Heart left ventricle (tissue), 16 donors: Measurements from ENCODE around the gene MORN5. TPM values are rescaled to one million over a fixed set of nuclear protein-coding genes. Genes with fewer than 3 reads are reported as not detected.

ENCODE experiments used
- ATAC-seq, 4 donors: fragments of 200-7000 bp; cut with Tn5 transposase; one replicate each; pipeline ENCODE4 v1.9.1; 2020 to 2022; ENCODE audit warnings: moderate library complexity in 4 of 4, mild to moderate bottlenecking in 3 of 4, moderate number of reproducible peaks in 1 of 4
- DNase-seq, 5 donors: peaks; one replicate each; pipeline ENCODE4 v3.0.0-alpha.2; 2020
- H3K27ac ChIP-seq, 12 donors: fragments of 200-600 bp; sonication (generic) in 4 of 12; one replicate each; pipeline versions ENCODE4 v1.5.0 to v1.8.0; 2016 to 2022; ENCODE audit warnings: mild to moderate bottlenecking in 2 of 12
- H3K27me3 ChIP-seq, 9 donors: fragments of 200-600 bp; sonication (generic) in 2 of 9; one replicate each; pipeline versions ENCODE4 v1.5.1 to v1.8.0; 2016 to 2022; ENCODE audit warnings: mild to moderate bottlenecking in 3 of 9
- H3K36me3 ChIP-seq, 9 donors: fragments of 200-600 bp; sonication (generic) in 2 of 9; one replicate each; pipeline versions ENCODE4 v1.5.0 to v1.8.0; 2018 to 2022; ENCODE audit warnings: mild to moderate bottlenecking in 2 of 9
- H3K4me1 ChIP-seq, 12 donors: fragments of 200-600 bp; sonication (generic) in 4 of 12; one replicate each; pipeline versions ENCODE4 v1.5.0 to v1.8.0; 2016 to 2022; ENCODE audit warnings: mild to moderate bottlenecking in 3 of 12
- H3K4me3 ChIP-seq, 12 donors: fragments of 200-600 bp; sonication (generic) in 4 of 12; one replicate each; pipeline versions ENCODE4 v1.5.0 to v1.8.0; 2017 to 2022; ENCODE audit warnings: mild to moderate bottlenecking in 9 of 12, moderate library complexity in 4 of 12
- H3K9me3 ChIP-seq, 12 donors: fragments of 200-600 bp; sonication (generic) in 4 of 12; one replicate each; pipeline versions ENCODE4 v1.5.0 to v1.8.0; 2016 to 2022; ENCODE audit warnings: mild to moderate bottlenecking in 1 of 12
- CTCF ChIP-seq, 12 donors: fragments of 200-600 bp; sonication (generic) in 4 of 12; IDR thresholded peaks; one replicate each; pipeline versions ENCODE4 v1.5.0 to v1.8.0; 2018 to 2022; ENCODE audit warnings: antibody characterized with exemption in 12 of 12, mild to moderate bottlenecking in 5 of 12
- POLR2A ChIP-seq, 2 donors: fragments of 450-650 bp; IDR thresholded peaks; one replicate each; pipeline ENCODE4 v1.6.1; 2017; ENCODE audit warnings: antibody characterized with exemption in 2 of 2, mild to moderate bottlenecking in 2 of 2, moderate library complexity in 2 of 2
- WGBS, 4 donors: extraction: QIAGEN DNeasy Blood & Tissue Kit in 2 of 4; methylation state at CpG; one replicate each; pipeline versions ENCODE4 v1.1.5 to v1.1.7; 2013 to 2018; 5-methylcytosine and 5-hydroxymethylcytosine counted together
- intact Hi-C, 10 donors: fragments of 100-400 bp; cut with DNase I; formaldehyde crosslinking; loops; one replicate each; pipeline versions ENCODE4 v1.11.1 to v1.14.2; 2022
- long read RNA-seq, 3 donors: library from polyadenylated mRNA; unstranded; transcript quantifications; one replicate each; pipeline ENCODE4 v2.0.0, GENCODE V29; 2020 to 2021
- polyA plus RNA-seq, 2 donors: library from polyadenylated mRNA; stranded (reverse); fragments of 200-250 nt; gene quantifications; one replicate each; pipeline ENCODE4 v1.2.3, GENCODE V29; 2013
- total RNA-seq, 9 donors: library from RNA; depleted of rRNA in 2 of 9; stranded (reverse); fragments of >200 nt in 2 of 9; fragmentation: NEBNext Ultra II Directional in 3 of 9; extraction: Animal tissue kit (Norgen Biotek cat#: 25700) in 3 of 9; gene quantifications; one replicate each; pipeline versions ENCODE4 v1.1.0 to v1.2.4, GENCODE V29; 2016 to 2023
- donor health status: ischemic (EF 13 %, LVEDD 7.1; RV severe dilation, severe dysfunction).
- donor health status: healthy with polysubstance abuse.
- donor health status: DM: no; HTN: yes; CAD: no.
- donor health status: DM: no; HTN: no; CAD: no.
- donor health status: ischemic (EF 25% LVEDD 6.9; RV normal size, moderate dysfunction).
- donor health status: ischemic (EF 25% LVEDD 5.7; RV mildly dilated, moderate dysfunction).
- donor health status: healthy.
- donor health status: DM: yes; HTN: yes; CAD: no.
- donor health status: ischemic (EF 35%, LVEDD 5.7; RV mildly dilated, moderate dysfunction).
- donor health status: nonischemic (EF 11% LVEDD 7.7; RV severe dilation, severe dysfunction).
- donor health status: DM: yes; HTN: yes; CAD: no.
- donor health status: PGD.
- donor health status: ischemic (EF 29% LVEDD 5.4; RV normal size, mild dysfunction).
- donor health status: nonischemic (EF 23%, LVEDD 6.1; RV moderate dilation, normal function).

Gene MORN5
- total RNA-seq: not detected
- polyA plus RNA-seq: not detected
- long read RNA-seq, donor 1: 0 reads
- long read RNA-seq, donor 2: 0 reads
- long read RNA-seq, donor 3: 0 reads

- 0 to 2% (median 1%) methylated on average over 41 to 56 of the region's 56 CpGs for WGBS, 4 donors
- intact Hi-C loops: loop anchor here in 4 of 10 donors (2.0 to 10.0 kb wide), 4 partner anchors 93 to 106 kb away; partner anchors contain the start of genes MRRF (in 3 of the 4) and RBM18 (in 3 of the 4)
- Histone ChIP-seq H3K27me3 (no peaks in the 10 kb centered on the region), H3K9me3 (peaks cover 0 to 11% (median 0%) of the 10 kb centered on the region in 12 donors), H3K4me1 (peaks cover 4 to 48% (median 34%) of the 10 kb centered on the region in 12 donors), H3K27ac (peak within 1 kb of the TSS; percentile 90 to 98 (median 96)), H3K36me3 (no peaks in the 10 kb centered on the region), H3K4me3 (peak within 1 kb of the TSS; percentile 71 to 98 (median 89))
- peak; percentile 95 to 98 (median 97) for DNase-seq
- peak; percentile 93 to 94 for TF ChIP-seq POLR2A (IDR thresholded peaks at IDR 0.05)
- TF ChIP-seq CTCF (IDR thresholded peaks at IDR 0.05): peak in 3 of 12 donors; percentile 7 to 10 (median 8)
- peak; percentile 96 to 99 (median 97) for ATAC-seq
Measured at GRCh38 chr9:122159026-122159924, at the start of gene MORN5, which contains the start of gene NDUFA8. TSS of gene MORN5 (plus strand) at chr9:122159908. CDS start at chr9:122159973, 65 bp downstream. TSS of gene NDUFA8 (minus strand) at chr9:122159779. CDS start at chr9:122159677, 102 bp downstream.

GRCh38 chr9:122110100-122110833 lies 49.4 kb upstream of the MORN5 start:
- intact Hi-C loops: loop anchor here in 1 of 10 donors (5.0 kb wide), 1 partner anchor 247 kb away; no protein-coding TSS in a partner anchor
- H3K27me3 ChIP-seq: no peaks in the 10 kb centered on the region
- TF ChIP-seq CTCF (IDR thresholded peaks at IDR 0.05) (no peak), POLR2A (IDR thresholded peaks at IDR 0.05) (no peak)
- no peak for DNase-seq
- H3K4me1 ChIP-seq: peaks cover 0 to 17% (median 6%) of the 10 kb centered on the region in 12 donors
- H3K36me3 ChIP-seq: no peaks in the 10 kb centered on the region
- H3K9me3 ChIP-seq: no peaks in the 10 kb centered on the region
- ATAC-seq: no peak
- no peak overlapping the region for H3K4me3 ChIP-seq
- WGBS, 4 donors: 82 to 97% (median 90%) methylated on average over 7 of the region's 7 CpGs
- no peak overlapping the region for H3K27ac ChIP-seq

- Histone ChIP-seq H3K4me3 (no peak overlapping the region), H3K9me3 (no peaks in the 10 kb centered on the region), H3K36me3 (no peaks in the 10 kb centered on the region), H3K4me1 (peaks cover 0 to 12% (median 5%) of the 10 kb centered on the region in 12 donors), H3K27ac (no peak overlapping the region), H3K27me3 (no peaks in the 10 kb centered on the region)
- no peak for TF ChIP-seq POLR2A (IDR thresholded peaks at IDR 0.05)
- TF ChIP-seq CTCF (IDR thresholded peaks at IDR 0.05): no peak
- ATAC-seq (no peak), DNase-seq (no peak)
- 88 to 95% (median 92%) methylated on average over 8 to 9 of the region's 9 CpGs for WGBS, 4 donors
- intact Hi-C loops: loop anchor here in 1 of 10 donors (5.0 kb wide), 1 partner anchor 246 kb away; no protein-coding TSS in a partner anchor
Measured at GRCh38 chr9:122111413-122112085, 48.2 kb upstream of the MORN5 start.
